DMS53 treated with DMSO at 0.1 percent for 48 hours (cell line): ENCODE results near the gene PCF11.
A peak's percentile ranks its signal among the peaks of the same experiment; 100 is the strongest.

Experiments
- DNase-seq: peaks from one replicate; lab custom pipeline; 2025; ENCODE audit not compliant: unreplicated experiment; lab: John Stamatoyannopoulos, UW

The PCF11 gene

GRCh38 chr11:83151274-83151977 is 5.5 kb upstream of the PCF11 start:
- no peak for DNase-seq

- DNase-seq, result no peak
Observed at GRCh38 chr11:83152264-83152663, 4.7 kb upstream of the PCF11 start.

GRCh38 chr11:83153764-83154163 is 3.2 kb upstream of the PCF11 start:
- DNase-seq, result no peak

- peak; percentile 100 for DNase-seq
Observed at GRCh38 chr11:83156144-83156995, 561 bp upstream of the PCF11 start.

- no peak for DNase-seq
Observed at GRCh38 chr11:83157594-83158356, 844 bp downstream of the PCF11 start.

GRCh38 chr11:83158357-83158786 is 1.4 kb downstream of the PCF11 start:
- DNase-seq, result no peak

GRCh38 chr11:83158965-83159901 is 2.3 kb downstream of the PCF11 start:
- DNase-seq, result no peak

- DNase-seq, result no peak
Observed at GRCh38 chr11:83159902-83160865, 3.3 kb downstream of the PCF11 start.

- DNase-seq, result no peak
Observed at GRCh38 chr11:83161610-83162199, 4.8 kb downstream of the PCF11 start.

GRCh38 chr11:83162377-83162776 is 5.4 kb downstream of the PCF11 start:
- DNase-seq, result no peak

GRCh38 chr11:83166193-83166866 is 9.4 kb downstream of the PCF11 start:
- no peak for DNase-seq

GRCh38 chr11:83168756-83169155 is 11.8 kb downstream of the PCF11 start:
- no peak for DNase-seq

- no peak for DNase-seq
Observed at GRCh38 chr11:83170865-83171264, 13.9 kb downstream of the PCF11 start.

- no peak for DNase-seq
Observed at GRCh38 chr11:83172551-83172950, 15.6 kb downstream of the PCF11 start.

- DNase-seq, result no peak
Observed at GRCh38 chr11:83174008-83174407, 17.1 kb downstream of the PCF11 start.

GRCh38 chr11:83175815-83176214 is 18.9 kb downstream of the PCF11 start:
- DNase-seq, result no peak

GRCh38 chr11:83181815-83182214 is 24.9 kb downstream of the PCF11 start:
- no peak for DNase-seq

GRCh38 chr11:83185767-83186166 is 28.8 kb downstream of the PCF11 start:
- no peak for DNase-seq
